Activated CD8-positive, alpha-beta memory T cell treated with anti-CD3 and anti-CD28 coated beads, Interleukin-2, amount 50 U/mL, for 4 hours (primary cell): ENCODE data around the gene ZNF341.

Experiments
- DNase-seq: peaks from one replicate; pipeline ENCODE4 v3.0.0-alpha.2; 2020

The ZNF341 gene

DNA sequence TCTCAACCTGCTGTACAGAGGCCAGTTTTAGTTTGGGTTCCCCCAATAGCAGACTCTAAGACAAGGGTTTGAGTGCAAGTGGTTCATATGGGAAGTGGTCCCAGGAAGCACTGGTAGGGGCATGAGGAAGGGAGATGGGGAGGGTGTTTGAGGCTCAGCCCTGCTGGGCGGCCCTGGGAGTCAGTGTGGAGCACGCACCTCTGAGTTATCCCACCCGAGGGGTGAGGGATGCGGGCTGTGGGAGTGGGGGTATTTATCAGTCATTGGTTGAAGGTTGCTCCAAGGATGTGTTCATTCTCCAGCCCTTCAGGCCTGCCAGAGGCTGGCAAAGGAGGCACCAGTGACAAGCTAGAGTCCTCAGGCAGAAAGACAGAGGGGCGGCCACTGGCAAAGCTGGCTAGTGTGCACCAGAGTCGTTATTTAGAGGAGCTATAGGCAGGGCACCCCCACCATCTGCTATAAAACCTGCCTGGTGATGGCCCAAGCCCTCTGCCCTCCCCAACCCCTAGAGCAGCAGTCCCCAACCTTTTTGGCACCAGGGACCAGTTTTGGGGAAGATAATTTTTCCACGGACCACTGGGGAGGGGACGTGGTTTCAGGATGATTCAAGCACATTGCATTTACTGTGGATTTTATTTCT, 28.2 kb upstream of the ZNF341 start:
- no peak for DNase-seq

DNA sequence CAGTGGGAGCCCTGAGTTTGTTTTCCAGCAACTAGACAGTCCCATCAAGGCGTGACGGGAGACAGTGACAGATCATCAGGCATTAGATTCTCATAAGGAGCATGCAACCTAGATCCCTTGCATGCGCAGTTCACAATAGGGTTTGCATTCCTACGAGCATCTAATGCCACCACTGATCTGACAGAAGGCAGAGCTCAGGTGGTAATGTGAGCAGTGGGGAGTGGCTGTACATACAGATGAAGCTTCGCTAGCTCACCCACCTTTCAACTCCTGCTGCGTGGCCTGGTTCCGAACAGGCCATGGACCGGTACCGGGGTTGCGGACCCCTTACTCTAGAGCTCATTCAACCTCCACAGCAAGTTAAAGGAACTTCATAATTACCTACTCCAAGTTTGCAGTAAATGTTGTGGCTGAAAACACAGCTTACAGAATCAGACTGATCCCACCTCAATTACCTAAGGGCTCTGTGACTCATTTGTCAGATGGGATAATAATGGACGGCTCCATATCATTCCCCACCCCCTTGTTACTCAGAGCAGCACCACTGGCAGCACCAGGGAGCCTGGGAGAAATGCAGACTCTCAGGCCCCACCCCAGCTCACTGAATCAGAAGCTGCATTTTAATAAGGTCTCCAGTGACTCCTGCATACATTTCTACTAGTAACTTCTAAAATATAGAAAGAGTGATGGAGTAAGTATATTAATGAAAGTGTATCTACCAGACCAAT, 27.4 kb upstream of the ZNF341 start:
- DNase-seq: no peak

DNA sequence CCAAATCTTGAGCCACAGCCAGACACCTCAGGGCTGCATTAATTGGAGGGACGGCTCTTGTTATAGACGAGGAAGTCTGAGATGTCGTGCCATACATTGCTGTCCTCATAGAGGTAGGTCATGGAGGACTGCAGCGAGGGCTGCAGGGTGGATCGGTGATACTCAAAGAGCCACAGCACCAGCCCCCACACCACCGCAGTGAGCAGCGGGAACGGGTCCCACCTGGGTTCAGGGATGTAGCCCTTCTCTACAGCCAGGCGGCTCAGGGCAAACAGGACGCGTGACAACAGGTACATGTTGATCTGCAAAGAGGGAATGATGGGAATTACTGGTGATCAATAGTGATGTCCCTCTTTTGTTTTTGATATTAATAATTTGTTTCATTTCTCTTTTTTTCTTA, 24.1 kb upstream of the ZNF341 start:
- DNase-seq: no peak

DNA sequence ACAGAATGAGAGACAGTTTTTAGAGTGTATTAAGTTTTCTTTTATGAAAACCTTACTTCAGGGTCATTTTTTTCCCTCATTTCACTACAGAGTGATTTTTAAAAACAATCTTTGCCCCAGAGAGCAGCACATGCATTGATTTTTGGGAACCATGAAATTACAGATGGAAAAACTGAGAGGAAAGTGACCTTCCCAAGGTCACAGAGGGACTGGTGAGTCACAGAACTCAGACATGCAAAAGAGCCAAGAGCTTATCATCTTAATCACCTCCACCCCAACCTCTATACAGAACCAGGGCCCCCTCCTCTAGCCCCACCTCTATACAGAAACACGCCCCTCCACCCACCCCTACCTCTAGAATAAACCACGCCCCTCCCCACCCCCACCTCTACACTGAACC, 22.4 kb upstream of the ZNF341 start:
- no peak for DNase-seq

DNA sequence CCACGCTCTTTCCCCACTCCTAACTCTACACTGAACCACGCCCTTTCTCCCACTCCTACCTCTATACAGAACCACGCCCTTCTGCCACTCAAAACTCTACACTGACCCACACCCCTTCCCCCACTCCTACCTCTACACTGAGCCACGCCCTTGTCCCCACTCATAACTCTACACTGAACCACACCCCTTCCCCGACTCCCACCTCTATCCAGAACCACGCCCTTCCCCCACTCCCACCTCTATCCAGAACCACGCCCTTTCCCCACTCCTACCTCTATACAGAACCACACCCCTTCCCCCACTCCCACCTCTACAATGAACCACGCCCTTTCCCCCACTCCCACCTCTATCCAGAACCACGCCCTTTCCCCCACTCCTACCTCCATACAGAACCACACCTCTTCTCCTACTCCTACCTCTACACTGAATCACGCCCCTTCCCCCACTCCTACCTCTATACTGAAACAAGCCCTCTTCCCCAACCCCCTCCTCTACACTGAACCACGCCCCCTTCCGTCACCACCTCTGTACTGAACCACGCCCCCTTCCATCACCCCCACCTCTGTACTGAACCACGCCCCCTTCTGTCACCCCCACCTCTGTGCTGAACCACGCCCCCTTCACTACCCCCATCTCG, 21.8 kb upstream of the ZNF341 start:
- no peak for DNase-seq

DNA sequence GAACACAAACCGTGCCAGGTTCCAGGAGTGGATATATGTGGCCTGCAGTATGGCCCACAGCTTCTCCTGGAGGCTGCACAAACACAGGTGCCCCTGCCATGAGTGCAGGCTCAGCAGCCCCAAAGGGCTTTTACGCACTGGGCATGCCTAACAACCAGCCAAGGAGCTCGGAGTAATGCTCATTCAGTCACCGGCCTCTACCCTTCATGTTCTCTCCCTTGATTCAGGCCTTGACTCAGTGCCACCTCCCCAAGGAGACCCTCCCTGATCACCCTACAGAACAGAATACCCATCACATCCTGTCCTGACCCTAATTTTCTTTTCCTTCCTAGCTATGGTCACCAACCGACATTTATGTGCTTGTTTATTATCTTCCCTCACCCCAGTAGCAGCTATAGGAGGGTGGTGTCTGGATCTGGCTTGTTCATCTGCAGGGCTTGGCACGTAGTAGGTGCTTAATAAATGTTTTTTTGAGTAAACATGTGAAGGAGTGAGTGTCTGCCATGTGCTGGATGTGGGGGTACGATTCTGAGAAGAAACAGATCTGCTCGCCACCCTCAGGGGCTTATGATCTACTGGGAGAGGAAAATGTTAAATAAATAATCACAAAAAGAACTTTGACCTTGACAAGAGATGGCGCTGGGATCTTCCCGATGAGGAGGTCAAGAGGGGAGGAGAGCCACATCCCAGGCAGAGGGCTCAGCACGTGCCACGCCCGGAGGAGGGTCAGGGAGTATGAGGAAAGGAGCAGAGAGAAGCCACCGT, 20.9 kb upstream of the ZNF341 start:
- DNase-seq: no peak

DNA sequence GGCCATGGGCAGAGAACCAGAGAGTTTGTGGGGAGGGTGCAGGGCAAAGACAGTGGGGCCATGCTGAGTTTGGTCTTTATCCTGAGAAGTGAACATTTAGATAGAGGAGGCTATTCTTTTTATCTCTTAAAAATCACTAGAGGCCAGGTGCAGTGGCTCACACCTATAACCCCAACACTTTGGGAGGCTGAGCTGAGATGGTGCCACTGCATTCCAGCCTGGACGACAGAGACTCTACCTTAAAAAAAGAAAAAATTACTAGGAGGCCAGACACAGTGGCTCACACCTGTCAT, 20.4 kb upstream of the ZNF341 start:
- DNase-seq: no peak

DNA sequence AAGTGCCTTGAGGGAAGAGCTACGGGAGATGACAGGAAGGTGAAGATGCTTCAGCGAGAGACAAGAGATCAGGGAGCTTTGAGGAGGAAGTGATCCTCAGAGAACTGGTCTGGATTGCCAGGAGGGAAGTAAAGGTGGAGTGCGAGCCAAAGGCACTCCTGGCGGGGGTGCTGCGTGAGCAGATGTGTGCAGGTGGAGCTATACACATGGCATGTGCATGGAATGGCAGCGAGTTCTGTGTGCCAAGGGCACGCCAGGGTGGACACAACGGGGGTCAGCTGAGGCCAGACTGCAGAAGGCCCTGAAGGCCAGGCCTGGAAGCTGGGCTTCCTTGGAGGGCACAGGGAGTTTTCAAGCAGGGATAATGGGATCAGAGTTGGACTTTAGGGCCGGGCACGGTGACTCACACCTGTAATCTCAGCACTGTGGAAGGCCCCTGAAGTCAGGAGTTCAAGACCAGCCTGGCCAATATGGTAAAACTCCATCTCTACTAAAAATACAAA, 17.9 kb upstream of the ZNF341 start:
- no peak for DNase-seq

DNA sequence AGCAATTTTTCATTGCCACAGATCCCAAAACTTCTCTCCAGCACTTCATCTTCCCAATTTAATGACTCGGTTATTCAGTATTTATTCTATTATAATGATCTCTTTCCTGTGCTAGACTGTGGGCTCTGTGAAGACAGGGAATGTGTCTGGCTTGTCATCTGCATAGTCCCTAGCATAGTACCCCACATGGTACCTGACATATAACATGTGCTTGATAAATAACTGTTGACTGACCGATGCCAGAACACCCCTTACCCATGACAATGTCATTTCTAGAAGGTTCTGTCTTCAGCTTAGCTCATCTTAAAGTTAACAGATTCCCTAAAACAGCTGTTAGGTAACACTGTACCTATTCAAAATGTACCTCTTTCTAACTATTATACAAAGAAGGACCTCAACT, 15.3 kb upstream of the ZNF341 start:
- DNase-seq: no peak

DNA sequence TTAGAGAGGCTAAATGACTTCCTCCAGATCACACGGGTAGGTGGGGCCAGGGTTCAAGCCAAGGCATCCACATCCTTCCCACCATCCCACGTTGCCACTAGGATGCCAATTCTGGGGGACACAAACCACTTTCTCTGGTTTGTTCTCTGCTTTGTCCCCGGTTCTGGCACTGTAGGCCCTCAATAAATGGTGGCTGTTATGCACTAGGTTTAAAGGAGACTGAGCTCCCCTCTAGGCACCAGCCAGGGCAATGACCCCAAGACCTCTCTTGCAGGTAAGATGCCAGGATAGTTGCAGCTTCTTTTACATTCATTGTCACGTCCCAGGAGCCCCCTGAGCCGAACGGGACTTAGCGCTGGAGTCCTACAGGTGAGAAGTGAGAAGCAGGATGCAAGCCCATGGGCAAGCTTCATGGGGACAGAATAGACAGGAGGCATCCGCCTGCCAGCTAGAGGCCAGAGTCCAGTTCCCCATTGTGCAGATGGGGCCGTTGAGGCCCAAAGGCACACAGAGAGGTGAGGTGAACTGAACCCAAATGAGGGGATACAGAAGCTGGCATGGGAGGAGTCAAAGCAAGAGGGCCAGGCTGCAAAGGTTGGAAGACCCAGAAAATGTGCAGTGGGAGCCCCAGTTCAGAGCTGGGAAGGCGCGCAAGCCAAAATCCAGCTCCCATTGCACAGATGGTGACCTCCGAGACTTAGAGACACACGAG, 12.4 kb upstream of the ZNF341 start:
- DNase-seq: no peak

DNA sequence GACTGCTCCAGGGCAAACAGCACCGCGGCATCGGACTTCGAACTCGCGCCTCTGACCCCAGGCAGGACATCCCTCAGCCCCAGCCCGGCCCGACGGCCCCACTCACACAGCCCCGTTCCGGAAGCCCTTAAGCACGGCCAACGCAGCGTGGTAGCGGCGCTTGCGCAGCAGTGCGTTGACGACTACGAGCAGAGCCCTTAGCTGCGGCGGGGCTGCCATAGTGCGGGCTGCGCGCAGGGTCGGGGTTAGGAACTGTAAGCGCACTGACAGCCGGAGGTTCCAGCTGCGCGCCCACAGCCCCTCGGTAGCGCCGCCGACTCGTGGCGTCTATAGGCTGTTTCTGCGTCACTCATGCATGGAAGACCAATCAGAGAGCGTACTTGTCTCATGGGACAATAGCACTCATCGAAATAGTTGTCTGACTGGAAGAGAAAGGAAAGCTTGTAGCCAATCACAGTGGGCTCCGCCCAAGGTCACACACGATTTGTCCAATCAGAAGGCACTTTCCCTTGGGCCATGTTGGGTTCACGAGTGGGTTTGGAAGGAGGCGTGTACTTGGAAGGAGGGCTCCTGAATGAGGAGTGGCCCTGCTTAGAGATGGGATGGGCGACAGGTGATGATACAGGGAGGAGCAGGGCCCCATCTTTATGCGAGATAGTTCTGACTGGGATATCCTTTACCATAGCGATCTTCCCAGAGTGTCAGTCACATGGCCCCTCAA, 11.6 kb upstream of the ZNF341 start, which contains the start of gene PXMP4:
PXMP4 (minus strand) TSS at position 322 of the 721 bp plus-strand sequence; CDS start at position 219, 103 bp downstream.
- DNase-seq: peak; percentile 78

DNA sequence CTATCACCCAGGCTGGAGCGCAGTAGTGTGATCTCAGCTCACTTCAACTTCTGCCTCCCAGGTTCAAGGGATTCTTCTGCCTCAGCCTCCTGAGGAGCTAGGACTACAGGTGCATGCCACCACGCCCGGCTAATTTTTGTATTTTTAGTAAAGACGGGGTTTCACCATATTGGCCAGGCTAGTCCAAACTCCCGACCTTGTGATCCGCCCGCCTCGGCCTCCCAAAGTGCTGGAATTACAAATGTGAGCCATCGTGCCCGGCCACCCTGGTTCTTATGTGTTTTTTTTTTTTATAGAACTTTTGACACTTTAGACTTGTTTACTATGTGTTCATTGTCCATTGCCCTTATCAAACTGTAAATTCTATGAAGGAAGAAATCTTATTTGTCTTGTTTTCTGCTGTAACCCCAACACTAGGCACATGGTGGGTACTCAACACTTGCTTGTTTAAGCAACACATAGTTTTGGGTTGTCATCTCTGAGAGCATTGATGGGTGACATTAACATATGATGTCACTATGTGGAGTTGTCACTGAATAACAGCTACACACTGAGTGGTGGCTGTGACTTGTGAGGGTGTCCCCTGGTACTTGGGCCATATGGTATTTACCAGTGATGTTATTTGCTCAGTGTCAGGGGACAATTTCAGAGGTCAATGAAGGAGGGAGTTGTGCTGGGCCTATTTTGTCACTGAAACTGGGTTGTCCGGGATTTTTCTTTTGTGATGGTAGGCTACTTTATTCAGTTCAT, 10.2 kb upstream of the ZNF341 start:
- DNase-seq: no peak

DNA sequence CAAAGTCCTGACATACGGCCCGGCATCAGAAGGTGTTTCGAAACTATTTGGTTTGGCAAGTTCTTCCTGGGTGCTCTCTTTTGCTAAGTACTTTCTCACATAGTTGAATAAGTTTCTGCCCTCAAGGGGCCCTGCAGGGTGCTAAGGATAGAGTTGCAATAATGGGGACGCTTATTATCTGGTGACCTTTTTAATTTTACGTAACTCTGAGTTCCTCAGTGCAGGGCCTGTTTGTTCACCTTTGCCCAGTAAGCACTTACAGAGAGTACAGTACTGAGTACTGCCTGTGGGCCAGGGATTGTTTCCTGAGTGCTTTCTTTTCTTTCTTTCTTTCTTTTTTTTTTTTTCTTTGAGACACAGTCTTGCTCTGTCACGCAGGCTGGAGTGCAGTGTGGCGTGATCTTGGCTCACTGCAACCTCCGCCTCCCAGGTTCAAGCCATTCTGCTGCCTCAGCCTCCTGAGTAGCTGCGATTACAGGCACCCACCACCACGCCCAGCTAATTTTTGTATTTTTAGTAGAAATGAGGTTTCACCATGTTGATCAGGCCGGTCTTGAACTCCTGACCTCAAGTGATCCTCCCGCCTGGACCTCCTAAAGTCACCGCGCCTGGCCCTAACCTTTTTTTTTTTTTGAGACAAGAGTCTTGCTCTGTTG, 7.2 kb upstream of the ZNF341 start:
- no peak for DNase-seq

DNA sequence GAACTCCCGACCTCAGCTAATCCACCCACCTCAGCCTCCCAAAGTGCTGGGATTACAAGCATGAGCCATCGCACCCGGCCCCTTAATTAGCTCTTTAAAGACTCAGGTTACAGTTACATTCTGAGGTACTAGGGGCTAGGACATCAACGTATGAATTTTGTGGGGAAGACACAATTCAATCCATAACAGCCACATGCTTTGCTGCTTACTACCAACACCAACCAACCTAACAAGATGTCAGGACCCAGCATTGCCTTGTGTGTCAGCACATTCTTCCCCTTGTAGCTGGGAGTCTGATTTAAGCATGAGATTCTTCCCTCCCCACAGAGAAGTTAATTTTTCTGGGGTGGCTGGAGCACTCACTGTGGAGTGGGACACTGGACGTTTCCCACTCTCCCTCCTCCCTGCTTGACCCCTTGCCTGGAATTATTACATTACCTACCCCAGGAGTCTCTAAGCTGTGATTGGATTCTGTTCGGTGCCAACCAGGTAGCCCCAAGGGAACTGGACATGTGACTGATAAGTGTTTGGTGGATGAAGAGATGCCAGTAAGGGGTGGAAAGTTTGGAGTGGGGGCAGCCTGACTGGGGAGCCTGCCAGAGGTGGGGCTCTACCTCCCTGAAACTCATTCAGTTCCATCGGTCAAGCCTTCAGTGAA, 6.1 kb upstream of the ZNF341 start:
- DNase-seq: no peak

DNA sequence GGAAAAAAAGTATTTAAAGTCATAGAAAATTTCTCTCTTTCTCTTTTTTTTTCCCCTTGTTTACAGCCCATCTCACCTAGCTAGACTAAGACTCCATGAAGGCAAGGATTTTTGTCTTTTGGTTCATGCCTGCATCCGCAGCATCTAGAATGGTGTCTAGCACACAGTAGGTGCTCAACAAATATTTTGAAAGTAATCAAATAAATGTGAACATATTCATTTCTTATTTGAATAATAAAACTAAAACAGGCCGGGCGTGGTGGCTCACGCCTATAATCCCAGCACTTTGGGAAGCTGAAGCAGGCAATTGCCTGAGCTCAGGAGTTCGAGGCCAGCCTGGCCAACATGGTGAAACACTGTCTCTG, 4.7 kb upstream of the ZNF341 start:
- DNase-seq: no peak

DNA sequence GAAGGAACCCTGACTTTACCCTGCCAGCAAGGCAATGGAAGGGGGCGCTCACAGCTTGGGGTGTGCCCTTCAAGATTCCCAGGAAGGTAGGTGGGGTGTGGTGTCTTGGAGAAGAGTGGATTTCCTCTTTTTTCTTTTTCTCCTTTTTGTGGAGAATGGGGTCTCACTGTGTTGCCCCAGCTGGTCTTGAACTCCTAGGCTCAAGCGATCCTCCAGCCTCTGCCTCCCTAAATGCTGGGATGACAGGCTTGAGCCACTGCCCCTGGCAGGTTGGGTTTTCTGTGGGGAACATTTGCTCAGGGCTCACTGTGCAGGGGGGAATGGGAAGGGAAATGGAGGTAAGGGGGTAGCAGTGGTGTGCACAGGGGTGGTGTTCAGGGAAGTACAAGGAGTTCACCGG, 4.0 kb upstream of the ZNF341 start:
- no peak for DNase-seq

DNA sequence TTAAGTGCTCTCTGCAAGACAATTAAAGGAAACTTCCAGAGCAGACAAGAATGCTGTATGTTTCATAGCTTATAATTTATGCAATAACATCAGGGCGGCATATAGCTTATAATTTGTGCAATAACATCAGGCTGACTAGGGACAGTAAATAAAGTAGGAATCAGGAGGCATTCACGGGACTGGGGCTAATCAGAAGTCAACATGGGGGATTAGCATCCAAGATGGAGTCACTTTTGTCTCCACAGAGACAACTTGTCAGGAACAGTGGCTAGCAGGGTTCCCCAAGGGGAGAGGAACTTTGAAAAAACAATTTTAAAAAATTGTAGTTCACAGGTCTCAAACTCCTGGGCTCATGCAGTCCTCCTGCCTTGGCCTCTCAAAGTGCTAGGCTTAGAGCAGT, 3.3 kb upstream of the ZNF341 start:
- DNase-seq: no peak

DNA sequence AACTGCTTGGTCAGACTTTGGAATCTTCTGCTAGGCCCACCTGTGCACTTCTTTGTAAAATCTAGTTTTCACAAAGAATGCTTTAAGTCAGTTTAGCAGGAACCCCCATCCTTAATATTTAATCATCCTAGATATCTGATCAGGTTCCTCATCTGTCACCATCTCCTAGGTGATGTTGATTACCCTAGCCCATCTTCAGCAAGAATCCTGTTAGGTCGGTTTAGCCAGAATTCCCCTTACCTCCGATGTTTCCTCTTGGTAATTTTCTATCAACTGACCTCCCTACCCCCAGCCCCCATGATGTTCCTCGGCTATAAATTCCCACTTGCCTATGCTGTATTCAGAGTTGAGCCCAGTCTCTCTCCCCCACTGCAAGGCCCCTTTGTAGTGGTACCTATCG, 2.7 kb upstream of the ZNF341 start:
- DNase-seq: no peak

DNA sequence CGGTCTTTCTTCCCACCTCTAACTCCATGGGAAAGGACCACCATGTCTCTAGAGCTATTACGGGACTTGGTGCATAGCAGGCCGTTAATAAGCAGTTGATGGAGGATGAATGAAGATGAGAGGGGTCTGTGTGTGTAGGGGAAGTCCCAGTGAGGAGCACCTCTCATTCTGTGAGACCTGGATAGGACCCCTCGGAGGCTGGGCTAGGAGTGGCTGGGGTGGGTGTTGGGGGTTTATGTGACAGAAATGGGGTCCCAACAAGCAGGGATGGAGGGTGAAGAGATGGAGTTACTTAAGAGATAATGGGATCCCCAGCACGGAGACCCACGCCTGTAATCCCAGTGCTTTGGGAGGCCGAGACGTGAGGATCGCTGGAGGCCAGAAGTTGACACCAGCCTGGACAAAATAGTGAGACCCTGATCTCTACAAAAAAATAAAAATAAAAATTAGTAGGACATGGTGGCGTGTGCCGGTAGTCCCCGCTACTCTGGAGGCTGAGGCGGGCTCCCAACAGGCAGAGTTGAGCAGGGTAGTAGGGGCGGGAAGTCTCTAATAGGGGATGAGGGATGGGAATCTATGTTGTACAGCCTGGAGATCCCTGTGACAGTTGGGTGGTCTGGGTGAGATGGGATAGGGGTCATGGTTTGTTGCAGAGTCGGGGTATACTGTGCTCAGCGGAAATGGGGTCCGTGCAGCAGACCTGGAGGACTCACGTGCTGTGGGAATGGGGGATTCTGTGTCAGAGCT, 677 bp upstream of the ZNF341 start:
- DNase-seq: no peak
